NCI-H1417 treated with DMSO at 0.1 percent for 48 hours (cell line): ENCODE measurements around the gene SYP.
A peak's percentile ranks its signal among the peaks of the same experiment; 100 is the strongest.

ENCODE experiments used
- DNase-seq: peaks from one replicate; lab custom pipeline; 2025; lab: John Stamatoyannopoulos, UW

Gene SYP

DNA sequence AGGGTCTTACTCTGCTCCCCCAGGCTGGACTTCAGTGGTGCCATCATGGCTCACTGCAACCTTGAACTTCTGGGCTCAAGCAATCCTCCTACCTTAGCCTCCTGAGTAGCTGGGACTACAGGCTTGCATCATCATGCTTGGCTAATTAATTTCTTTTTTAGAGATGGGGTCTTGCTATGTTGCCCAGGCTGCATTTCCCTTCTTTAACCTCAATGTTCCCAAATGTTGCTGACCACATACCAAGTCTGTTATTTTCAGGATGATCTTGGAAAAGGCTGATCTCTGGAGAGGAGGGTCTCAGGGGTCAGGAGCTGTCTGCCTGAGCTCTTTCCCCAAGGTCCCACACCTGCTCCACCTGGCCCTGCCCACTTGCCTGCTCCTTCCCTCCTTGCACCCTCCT, 20.1 kb upstream of the SYP start:
- no peak for DNase-seq

DNA sequence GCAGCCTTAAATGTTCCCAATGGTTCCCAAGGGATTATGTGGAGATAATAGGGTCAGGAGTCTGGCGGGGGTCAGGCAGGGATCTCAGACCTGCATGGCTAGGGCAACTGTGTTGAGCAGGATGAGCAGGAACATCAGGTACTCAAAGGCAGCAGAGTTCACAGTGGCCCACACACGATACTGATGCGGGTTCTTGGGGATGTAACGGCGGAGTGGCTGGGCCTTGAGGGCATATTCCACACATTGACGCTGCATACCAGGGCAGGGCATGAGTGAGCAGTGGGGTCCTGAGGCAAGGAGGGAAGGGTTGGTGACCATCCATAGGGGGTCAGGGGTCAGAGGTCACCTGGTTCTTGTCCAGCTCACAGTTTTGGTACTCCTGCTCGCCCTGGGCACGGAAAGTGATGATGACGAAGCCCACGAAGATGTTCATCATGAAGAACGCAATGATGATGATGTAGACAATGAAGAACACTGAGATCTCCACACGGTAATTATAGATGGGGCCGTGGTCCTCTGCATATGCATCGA, 15.1 kb upstream of the SYP start:
- no peak for DNase-seq

DNA sequence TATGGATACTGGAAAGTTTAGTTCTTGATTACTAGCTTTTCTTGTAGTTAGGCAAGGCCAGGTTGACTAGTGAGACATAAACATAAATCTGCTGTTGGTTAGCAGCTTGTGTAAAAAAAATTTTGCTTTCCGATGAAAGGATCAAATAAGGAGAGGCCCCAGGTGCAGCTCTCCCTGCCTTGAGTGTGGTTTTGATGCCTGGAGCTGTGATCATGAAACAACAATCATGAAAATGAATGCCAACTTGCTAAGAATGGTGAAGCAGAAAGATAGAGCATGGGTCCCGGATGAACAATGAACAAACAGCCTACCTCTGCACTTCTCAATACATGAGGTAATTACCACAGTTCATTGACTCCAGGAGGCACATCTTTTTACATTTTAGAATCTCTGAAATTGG, 14.4 kb upstream of the SYP start:
- no peak for DNase-seq

DNA sequence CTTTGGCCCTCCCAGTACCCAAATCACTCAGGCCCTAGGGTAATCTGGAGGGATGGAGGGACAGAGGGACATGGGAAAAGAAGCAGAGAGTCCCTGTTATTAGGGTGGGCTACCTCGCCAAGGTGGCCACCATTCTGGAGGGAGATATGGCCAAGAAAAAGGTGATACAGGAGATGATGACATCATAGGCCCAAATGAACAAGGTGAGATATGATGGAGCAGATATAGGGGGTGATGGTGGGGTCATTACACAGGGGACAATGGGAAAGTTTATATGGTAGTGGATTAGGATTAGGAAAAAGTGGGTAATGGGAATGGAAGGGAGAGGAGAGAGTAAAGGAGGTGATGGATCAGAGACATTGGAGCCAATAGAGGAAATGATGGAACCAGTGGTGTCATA, 12.9 kb upstream of the SYP start:
- DNase-seq, result no peak

DNA sequence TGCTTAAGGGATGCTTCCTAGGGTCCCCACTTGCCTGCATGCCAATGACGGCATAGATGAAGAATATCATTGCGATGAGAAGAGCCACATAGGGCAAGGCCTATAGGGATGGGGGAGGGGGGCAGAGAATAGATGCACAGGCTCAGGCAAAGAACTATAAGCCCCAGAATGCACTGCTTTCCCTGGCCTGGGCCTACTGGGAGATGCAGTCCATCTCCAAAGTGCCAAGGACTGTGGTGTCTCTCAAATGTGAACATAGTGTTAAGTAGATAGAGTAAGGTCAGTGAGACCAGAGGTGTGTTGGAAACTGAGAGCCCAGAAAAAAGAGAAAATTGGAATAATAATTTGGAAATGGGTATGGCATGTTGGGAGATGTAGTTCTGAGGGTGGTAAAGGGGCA, 12.2 kb upstream of the SYP start:
- DNase-seq, result no peak

DNA sequence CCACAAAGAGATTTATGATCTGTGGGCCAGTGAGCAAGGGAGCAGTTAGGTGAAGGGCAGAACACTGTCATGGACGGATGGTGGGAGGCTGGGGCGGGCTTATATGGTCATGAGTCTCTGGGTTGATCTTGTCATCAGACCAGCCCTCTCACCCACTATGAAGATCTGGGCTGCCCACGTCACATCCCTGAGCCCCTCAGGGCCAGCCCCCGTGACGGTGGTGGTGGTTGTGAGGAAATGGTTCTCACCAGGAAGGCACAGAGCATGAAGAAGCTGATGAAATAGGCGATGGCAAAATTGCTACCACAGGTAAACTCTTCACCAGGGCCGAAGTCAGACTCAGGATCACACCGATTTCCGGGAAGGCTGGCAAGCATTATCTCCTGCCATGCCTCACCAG, 11.1 kb upstream of the SYP start:
- DNase-seq, result no peak

DNA sequence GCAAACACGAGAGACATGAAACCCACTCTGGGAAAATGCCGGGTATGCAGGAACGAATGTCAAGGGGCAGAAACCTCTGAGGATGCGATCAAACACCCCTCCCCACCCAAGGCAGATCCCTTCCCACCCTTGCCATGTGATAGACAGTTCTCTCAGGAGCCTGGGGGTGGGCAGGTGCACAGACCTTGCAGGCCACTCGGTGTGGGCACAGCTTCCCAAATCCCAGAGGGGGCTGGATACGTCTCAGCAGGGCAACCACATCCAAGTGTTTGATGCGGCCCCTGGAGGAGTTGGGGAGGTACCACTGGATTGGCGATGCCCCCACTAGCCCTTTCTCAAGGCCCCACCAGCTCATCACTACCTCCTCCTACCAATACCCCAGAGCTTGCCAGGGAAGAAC, 10.4 kb upstream of the SYP start:
- DNase-seq, result no peak

DNA sequence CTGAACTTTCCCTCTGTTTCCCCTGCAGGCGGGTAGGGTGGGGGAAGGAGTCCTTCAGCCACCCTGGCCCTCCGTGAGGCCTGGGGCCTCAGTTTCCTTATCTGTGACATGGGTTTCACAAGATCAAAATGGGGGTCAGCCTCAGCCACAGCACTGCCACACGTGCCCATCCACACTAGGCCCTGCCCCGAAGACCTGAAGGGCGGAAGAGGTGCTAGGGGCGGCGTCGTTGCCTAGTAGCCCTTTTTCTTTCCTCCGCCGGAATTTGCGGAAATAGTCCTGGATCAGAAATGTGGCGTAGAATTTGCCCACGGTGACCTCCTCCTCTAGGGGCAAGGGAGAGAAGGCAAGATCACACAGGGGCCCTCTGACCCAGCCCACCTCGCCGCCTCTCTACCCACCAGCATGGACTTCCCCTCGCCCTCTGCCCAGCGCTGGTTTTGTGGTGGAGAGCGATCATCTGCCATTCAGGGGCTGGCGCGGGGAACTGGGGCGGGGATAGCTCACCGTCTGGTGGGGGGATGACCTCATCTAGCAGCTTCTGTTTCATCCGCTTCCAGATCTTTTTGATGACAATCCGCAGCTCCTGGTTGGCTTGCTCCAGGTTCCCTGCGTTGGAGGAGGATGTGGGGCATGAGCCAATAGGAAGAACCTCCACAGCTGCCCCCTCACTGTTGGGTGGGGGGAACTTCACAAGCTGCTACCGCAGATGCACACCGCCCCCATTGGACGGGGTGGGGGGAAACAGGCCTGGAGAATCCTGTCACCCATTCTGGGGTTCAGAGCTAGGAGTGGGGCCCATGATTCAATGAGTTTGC, 9.7 kb upstream of the SYP start:
- no peak for DNase-seq

DNA sequence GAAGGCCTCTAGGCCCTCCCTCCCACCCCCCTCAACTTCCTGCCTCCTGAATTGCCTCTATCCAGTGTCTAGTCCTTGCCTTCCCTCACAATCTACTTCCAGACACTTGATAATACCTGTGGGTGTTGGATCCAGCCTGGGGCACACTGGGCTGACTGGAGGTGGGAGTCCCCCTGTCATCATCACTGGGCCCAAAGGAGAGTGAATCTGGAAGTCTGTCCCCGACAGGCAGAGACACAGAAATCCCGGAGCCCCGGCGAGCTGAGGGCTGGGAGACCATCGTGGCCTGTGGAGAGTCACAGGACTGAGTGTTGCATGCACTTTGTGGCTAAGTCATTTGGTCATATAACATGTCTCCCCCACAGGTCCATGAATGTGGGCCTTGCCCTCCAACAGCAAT, 8.4 kb upstream of the SYP start:
- DNase-seq, result no peak

DNA sequence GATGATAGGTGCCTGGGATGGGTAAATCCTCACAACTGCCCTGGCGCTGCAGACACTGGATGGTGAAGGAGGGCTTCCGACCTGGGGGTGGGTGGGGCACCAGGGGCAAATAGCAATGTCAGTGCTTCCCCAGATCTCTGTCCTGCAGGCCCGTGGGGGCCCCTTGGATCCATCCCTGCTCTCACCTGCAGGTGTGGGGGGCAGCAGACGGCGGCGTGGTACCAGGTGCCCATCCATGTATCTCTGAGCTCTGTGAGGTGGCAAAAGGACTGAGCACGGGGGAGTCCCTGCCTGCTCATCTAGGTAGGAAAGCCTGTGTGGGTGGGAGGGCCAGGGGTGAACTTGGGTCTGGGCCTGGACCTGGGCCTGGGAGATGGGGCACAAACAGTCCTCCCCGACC, 6.5 kb upstream of the SYP start:
- no peak for DNase-seq

DNA sequence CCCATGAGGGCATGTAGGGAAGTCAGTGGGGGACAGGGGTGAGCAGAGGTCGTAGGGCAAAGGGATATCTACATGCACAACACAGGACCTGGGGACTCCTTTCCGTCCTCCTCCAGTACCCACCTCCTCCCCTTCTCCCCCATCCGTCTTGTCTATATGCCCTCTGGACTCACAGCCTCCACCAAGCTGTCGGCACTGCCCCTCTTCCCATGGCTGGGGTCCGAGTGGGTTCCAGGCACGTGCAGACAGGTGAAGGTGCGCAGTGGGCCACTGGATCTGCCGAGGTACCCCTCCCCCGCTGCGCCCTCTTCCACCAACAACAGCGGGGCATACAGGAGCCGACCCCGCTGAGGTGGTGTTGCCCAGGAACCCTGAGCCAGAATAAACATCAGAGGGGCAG, 5.5 kb upstream of the SYP start:
- no peak for DNase-seq

DNA sequence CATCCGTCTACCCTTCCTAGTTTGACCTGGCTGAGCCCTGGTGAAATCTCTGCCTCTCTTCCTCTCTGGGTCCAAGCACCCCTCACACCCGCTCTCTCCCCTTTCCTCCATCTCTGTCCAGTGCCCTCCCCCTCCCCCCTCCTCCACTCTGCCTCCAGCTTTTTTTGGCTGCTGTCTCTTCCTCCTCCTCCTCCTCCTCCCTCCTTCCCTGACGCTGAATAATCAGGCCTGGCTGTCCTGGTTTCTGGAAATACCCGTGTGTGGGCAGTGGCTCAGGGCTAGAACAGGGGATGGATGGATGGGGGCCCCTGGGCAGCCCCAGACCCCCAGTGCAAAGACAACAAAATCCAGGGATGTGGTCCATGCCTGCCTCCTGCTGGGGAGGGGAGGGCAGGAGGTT, 4.7 kb upstream of the SYP start:
- DNase-seq, result no peak

DNA sequence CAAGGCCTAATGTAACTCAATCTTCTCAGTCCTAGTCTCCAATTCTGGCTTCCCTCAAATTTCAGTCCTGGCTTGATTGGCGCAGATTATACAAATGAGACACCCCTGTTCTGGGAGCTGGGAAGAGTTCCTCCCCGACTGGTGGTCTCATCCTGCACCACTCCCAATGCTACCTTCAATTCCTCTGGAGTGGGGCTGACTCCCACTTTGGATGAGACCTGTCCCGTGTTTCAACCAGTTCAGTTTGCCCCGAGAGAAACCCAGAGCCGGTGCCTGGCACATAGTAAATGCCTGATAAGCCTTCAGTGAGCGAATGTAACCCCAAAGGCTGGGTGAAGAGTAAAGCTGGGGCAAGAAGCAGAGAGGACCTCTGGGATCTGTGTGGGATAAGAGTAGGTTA, 4.0 kb upstream of the SYP start:
- DNase-seq, result no peak

DNA sequence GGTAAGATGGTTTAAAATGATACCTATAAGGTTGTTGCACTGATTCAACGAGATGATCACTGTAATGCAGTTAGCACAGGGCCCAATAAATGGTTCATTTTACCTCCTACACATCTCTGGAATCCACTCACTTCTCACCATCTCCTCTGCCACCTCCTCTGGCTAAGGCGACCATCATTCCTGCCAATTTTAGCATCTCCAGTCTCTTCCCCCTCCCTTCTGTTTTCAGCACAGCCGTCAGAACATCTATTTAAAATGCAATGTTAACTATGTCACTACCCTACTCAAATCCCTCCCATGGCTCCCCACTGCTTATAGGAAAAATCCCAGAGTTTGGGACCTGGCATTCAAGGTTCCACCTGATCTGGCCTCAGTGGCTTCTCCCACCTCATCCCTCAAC, 3.5 kb upstream of the SYP start:
- no peak for DNase-seq

DNA sequence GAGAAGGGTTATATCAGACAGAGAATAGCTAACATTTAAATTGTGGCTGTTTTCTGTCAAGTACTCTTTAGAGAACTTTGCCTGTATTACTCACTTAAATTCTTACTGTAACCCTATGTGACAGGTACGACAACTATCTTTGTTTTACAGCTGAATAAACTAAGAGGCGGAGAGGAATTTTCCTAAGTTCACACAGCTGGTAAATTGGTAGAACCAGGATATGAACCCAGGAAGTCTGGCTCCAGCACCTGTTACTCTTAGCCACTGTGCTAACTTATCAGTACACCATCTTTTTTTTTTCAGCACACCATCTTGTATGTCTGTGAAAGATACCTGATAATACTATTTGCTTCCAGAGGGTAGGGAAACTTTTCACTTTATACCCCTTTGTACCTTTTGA, 2.0 kb upstream of the SYP start:
- DNase-seq, result no peak

DNA sequence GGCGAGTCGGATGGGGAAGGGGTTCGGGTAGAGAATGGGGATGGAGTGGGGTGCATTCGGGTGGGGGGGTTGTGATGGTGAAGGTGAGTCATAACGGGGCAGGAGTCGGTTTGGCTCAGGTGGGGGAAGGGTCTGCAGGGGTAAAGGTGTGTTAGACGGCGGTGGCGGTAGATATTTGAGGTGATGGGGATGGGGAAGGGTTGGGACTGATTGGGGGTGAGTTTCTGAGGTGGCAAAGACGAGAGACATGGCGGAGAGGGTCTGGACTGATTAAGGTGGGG, 738 bp downstream of the SYP start:
- no peak for DNase-seq

DNA sequence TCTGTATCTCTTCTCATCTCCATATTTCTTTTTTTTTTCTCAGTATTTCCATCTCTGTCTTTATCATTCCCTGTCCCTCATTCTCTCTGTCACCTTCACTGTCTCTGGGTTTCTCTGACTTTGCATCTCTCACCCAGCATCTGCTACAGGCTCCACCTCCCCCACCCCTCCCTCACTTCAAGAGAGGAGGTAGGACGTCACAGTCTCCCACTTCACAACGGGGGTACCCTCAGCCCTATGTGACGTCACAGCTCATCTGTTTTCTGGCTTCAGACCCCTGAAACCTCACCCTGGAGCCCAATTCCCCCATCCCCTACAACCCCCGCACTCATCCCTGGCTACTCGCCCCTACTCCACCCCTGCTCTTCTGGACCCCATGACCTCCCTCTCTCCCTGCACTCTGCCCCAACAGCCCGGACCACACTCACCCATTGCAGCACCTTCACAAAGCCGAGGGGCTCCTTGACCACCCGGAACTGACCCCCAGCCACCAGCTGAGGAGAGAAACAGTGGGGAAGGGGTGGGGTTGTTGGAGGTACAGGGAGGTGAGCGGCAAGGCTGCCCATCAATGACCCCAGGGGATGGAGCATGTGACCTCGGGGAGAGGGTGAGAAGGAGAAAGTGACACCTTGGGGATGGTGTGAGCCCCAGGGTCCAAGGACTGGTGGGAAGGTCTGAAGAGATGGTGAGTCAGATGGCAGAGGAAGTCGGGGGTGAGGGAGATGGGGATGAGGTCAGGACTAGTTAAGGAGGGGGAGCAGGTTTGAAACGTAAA, 1.3 kb downstream of the SYP start:
- no peak for DNase-seq

DNA sequence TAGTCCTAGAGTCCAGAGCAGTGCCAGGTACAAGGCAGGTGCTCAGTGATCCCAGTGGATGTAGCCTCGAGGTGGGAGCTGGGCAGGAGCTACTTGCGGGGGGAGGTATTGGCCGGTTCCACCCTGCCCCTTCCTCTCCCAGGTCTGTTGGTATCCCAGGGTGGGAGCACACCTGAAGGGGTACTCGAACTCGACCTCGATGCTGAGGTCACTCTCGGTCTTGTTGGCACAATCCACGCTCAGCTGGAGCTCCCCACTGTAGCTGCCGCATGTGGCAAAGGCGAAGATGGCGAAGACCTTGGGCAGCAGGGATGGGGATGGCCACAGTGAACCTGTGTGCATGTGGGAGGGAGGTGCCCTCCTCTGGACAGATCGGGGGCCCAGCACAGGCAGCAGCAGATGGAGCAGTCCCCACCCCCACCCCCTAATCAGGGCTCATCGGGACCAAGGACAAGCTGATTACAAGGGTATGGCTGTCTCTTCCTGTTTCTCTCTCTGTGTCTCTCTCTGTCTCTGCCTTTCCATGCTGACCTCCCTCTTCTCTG, 2.4 kb downstream of the SYP start:
- no peak for DNase-seq

DNA sequence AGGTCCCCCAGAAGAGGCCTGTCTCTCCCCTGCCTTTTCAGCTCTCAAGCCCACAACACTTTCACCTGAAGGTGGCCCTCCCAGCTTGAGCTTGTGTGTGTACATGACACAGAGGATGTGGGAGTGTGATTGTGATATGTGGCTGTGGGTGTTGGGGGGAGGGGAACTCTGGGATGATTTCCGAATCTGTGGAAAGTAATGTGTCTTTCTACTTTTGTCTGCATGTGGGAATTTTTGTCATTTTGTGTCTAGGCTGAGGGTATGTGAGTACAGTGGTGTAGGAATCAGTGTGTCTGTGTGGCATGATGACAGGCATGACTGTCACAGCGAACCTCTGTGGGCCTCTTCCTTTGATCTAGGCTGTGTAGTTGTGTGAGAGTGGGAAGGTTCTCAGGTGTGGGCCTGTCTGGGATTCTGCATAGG, 6.4 kb downstream of the SYP start:
- DNase-seq, result no peak

DNA sequence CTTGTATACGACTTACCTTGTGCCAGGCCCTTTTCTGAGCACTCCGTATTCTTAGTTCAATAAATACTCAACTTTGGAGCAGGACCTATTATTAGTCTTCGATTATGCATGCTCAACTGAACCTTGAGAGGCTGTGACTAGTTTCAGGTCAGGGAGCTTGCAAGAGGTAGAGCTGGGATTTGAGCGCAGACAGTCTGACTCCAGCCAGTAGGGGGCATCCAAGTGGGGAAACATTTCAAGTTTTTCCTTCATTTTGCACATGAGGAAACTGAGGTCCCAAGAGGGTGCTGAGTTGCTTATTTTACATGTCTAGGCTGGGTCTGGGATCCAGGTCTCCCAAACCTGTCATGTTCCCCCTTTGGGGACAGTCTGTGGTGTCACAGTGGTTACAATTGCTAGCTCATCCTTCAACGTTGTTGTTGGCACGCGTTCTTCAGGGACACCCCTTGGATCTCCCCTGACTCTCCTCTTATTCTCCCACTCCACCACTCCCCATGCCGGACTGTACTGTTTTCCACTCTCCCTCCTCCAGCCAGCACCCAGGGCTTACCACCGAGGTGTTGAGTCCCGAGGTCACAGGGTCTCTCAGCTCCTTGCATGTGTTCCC, 7.2 kb downstream of the SYP start:
- no peak for DNase-seq

DNA sequence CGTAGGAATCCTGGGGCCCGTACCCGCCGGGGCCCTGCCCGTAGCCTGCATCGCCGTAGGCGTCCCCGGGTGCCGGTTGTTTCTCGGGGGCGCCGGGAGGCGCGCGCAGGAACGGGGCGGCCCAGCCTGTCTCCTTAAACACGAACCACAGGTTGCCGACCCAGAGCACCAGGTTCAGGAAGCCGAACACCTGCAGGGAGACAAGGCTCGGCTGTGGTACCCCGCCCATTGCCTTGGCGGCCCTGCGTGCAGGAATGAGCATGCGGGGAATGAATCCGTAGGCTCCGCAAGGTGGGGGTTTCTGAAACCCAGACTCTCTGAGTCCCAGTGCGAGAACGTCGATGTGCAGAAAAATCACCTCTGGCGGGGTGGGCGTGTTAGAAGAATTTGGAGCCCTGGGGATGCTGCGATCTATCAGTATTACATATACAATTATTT, 8.4 kb downstream of the SYP start:
- no peak for DNase-seq

DNA sequence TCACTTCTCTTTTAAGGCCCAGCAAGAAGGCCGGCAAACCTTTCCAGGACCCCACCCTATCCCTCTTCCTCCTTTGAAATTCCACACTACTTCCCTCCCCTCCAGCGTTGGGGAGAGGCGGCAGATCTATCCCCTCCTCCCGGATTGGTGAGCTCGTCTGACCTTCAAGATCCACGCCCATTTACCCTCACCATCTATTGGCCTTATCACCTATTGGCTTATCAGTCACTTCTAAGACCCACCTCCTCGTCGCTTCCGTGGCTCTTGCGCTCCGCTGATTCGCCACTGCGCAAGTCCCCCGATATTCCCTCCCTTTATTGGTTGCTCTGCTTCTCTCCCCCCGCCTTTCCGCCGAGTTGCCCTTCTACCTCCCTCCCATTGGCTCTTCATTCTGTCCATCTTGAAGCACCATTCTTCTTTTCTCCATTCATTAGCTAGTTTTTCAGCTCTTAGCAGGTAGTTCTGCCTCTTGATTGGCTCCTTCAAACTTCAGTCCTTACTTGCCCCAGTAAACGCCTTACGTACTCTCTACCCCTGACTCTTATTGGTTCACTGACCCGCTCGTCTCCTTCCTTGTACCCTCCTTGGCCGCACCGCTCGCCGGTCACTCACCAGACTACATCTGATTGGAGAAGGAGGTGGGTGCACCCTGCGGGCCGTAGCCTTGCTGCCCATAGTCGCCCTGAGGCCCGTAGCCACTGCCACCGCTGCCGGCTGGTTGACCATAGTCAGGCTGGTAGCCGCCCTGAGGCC, 9.0 kb downstream of the SYP start:
- peak; percentile 100 for DNase-seq
